GM18505 (cell line): ENCODE measurements around the gene CYBC1.

Source experiments
- ATAC-seq: cut with Tn5 transposase; IDR thresholded peaks from one replicate; pipeline ENCODE4 v1.9.1; 2021; ENCODE audit not compliant: unreplicated experiment
- POLR2A ChIP-seq: IDR thresholded peaks from 4 replicates; pipeline ENCODE4 v1.6.1; 2011; ENCODE audit warnings: borderline replicate concordance; ENCODE audit not compliant: insufficient read depth, insufficient read length; ENCODE audit errors: extremely low read depth

The CYBC1 gene

DNA sequence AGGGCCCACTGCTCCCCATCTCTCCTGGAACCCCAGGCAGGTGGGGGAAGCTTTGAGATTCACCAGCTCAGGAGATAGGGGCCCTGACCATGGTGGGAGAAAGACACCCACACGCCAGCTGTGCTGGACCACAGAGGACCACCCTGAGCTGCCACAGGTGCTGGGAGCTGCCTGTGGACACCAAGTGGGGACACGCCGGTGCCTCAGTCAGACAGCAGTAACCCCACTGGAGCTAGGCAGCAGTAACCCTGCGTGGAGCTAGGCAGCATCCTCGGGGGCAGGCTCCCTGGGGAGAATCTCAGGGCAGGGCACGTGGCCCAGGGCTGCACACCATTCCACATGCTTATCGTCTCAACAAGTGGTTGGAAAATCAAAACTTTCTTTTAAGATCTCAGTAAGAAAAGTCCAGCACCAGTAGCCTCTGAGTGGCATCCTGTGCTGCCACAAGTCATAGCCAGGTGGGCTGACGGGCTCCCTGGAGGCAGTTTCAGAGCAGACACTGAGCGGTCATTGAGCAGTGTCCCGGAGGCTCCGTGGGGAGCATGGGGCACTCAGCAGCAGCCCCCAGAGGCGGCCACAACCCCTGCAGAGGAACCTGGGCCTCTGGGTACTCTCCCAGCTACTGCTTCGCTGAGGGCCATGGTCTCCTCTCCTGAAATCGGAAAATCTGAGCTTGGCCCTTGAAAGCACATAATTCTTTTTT, 40.4 kb downstream of the CYBC1 start:
- no peak for TF ChIP-seq POLR2A
- no peak for ATAC-seq

DNA sequence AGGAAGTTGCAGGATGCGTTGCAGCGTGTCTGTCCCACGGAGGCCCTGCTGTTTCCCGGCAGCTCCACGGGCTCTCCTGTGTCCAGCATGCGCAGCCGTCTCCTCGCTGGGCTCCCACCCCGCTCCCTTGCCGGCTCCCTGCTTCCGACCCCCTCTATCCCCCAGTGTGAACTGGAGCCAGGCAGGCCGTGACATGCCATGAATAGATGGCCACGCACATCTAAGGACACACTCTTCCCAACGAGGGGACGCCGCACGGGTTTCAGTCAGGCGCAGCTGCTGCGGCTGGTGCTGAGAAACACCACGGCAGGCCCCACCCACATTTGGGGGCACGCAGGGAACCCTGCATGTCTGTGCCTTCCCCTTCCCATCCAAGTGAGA, 41.6 kb downstream of the CYBC1 start:
- TF ChIP-seq POLR2A = no peak

DNA sequence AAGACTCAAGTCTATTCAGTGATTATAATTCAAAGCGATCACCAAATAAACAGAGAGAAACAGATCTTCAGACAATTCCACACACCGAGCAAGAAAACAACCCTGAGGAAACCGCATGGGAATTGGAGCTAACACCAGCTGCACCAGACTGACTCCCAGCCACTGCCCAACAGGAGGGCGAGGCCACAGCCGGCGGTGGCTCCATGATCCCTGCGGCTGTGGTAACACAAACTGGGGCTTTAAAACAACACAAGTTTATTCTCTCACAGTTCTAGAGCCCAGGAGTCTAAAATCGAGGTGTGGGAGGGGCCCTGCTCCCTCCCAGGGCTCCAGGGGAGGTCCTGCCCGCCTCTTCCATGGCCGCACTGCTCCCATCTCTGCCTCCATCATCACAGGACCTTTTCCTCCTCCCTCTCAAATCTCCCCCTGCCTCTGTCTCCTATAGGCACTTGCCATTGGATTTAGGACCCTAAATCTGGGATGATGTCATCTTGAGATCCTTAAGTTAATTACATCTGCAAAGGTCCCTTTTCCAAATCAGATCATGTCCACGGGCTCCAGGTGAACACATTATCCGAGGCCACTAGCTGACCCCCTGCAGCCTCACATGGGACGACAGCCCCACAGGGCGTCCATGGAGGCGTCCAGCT, 42.1 kb downstream of the CYBC1 start:
- TF ChIP-seq POLR2A = no peak
- ATAC-seq = no peak

More for the DNA sequence above, 41.6 kb downstream of the CYBC1 start:
- no peak for ATAC-seq

DNA sequence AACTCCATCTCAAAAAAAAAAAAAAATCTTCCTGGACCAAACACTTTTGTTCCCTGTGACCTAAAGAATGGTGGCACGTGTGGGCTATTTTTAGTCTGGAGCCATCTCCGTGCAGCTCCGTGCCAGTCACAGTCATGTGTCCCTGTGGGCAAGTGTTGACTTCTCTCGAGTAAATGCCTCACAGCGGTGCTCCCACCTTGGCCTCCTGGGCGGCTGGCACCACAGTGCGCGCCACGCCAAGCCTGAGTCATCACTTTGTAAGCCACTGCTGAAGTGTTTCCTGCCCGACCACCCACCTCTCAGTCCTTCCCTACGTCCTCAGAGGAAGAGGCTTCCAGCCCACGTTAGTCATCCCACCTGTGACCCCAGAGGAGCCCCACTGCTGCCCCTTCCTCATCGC, 43.3 kb downstream of the CYBC1 start:
- no peak for ATAC-seq
- TF ChIP-seq POLR2A = no peak

DNA sequence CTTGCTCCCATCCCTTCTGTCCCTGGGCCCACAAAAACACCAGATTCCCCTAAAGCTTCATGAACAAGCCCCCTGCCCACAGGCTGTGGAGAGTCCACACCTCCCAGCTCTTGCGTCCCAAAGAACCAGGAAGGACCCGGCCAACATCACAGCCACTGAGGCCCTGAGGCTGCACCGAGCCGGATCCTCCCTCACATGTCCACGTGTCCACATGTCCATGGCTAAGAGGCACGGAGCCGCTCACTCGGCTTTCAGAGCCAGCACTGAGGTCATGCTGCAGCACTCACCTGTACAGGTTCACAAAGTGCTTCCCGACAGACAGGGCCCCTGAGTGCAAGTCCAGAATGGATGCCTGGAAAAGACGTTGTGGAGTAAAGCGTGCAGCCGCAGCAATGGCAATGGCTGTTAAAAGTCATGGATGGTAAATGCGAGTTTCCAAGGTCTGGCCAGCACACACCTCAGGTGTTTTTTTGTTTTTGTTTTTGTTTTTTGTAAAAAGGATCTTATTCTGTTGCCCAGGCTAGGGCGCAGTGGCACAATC, 44.4 kb downstream of the CYBC1 start:
- no peak for TF ChIP-seq POLR2A
- ATAC-seq = no peak

DNA sequence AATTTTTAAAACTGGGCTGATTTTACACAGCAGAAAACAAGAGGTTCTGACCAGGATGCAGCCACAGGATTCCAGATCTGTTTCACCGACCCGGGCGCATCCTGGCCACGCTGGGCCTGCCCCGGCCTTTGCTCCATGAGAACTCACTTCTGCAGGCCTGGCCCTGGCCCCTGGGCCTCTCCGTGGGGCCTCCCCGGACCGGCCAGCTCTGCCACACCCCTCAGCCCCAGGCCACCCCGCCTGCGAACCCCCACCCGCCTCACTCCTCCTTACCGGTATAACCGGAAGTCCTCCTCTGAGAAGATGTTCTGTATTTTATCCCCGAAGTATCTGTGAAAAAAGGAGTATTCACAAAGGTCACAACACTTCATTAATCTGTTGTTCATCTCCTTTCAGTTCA, 45.5 kb downstream of the CYBC1 start:
- TF ChIP-seq POLR2A = no peak
- no peak for ATAC-seq

DNA sequence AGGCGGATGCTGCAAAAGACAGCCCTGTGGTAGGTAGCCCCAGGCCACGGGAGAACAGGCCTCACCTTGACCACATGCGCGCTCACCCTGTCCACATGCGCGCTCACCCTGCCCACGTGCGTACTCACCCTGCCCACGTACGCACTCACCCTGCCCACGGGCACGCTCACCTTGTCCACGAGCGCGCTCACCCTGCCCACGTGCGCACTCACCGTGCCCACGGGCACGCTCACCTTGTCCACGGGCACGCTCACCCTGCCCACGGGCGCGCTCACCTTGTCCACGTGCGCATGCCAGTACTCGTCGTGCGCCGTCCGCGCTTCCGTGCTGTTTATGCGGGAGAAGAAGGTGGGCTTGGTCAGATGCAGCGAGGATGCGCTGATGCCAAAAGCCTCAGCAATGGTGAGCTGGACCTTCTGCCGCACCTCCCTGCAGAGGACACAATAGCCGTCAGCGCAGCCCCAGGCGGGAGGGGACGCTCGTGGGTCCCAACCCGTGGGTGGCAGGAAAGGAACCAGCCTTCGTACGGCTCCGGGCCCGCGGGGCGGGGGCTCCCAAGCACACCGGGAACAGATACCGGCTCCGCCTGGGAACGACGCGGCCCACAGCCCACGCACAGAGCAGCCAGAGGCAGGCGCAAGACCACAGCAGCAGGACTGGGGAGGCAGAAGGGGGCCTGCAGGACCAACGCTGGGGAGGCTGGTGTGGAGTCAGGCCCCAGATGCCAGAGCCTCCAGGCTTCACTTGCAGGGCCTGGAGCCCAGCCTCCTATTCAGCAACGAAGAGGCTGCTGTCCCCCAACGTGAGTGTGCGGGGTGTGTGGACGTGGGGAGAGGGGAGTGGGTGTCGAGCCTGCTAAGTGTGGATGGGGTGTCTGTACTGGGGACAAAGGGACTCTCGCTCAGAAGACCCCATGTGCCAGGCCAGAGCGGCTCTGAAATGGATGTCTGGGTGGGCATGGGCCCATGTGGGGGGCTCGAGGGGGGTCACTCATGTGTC, 46.6 kb downstream of the CYBC1 start:
- TF ChIP-seq POLR2A = no peak
- no peak for ATAC-seq

DNA sequence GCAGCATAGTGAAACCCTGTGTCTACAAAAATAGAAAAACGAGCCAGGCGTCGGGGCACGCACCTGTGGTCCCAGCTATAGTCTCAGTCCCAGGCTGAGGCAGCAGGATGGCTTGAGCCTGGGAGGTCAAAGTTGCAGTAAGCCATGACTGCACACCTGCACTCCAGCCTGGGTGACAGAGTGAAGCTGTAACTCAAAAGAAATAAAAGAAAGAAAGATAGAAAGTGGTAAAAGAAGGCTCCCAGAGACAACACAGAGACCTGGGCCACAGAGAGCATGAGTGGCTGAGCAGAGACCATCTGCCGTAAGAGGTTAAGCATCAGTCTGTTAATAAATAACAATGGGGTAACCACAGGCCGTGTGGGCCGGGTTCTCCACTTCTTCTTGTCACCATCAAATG, 47.7 kb downstream of the CYBC1 start:
- no peak for ATAC-seq
- no peak for TF ChIP-seq POLR2A

DNA sequence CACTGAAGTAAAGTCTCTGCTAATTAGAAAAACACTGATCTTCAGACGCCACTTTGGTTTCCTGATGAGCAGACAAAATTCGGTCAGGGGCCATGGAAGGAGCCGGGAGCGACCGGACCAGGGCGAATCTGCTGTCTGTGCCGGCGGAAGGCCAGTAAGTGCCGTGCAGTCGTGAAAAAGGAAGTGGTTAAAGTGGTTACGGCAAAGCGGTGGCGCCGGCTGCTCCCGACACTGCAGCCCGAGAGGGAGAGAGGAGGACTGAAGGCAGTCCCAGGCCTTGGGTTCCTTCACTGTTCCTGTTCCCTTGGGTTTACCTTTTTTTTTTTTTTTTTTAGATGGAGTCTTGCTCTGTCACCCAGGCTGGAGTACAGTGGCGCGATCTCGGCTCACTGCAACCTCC, 49.7 kb downstream of the CYBC1 start:
- no peak for TF ChIP-seq POLR2A
- no peak for ATAC-seq

DNA sequence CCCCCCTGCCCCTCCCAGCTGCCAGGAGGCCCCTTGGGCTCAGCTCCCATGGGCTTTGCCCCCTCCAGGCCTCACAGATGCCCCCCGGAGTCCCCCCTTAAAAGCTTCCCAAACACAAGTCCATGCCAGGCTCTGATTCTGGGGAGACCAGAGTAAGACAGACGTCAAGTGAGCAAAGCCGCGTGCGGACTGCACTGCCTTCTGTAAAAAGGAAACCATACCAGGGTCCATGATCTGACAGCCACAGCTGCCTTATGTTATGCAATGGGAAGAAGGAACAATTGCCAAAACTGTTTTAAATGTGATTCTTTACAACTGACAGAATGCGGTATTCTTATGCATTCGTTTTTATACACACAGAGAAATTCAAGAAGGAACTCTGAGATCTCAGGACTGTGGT, 50.3 kb downstream of the CYBC1 start:
- TF ChIP-seq POLR2A = no peak

DNA sequence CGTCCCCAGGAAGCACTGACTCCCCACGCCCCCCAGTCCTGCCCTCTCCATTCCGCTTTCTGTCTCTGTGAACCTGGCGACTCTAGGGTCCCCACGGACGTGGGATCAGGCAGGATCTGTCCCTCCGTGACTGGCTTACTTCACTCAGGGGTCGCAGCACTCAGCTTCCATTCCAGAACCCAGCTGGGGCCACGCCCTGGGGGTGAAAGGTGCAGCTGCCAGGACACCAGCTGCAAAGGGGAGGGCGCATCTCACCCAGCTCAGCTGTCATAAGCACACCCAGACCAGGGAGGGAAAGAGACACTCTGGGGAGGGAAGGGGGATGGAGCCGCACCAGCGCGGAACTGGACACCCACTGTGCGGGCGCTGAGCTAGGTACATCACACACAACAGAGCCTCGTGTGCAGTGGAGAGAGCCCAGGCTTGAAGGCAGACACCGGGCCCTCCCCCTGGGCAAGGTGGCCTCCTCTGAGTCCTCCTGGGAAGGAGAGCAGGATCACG, 50.9 kb downstream of the CYBC1 start:
- no peak for ATAC-seq
- no peak for TF ChIP-seq POLR2A

More for the DNA sequence above, 50.3 kb downstream of the CYBC1 start:
- ATAC-seq = no peak

DNA sequence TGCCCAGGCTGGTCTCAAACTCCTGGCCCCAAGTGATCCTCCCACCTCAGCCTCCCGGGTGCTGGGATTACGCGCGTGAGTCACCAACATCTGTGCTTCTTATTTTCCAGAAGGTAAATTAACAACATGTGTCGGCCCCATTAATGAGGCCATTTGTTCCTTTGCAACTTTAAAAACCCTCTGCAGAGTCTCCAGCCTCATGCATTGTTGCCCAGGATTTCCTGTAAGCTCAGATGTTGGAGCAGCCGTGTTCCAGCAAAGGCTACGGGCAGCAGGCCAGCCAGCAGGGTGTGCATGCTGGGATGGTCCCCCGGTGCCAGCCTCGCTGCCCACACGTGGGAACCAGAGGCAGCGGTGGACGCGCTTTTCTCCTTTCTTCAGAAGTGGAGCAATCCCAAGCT, 51.5 kb downstream of the CYBC1 start:
- no peak for TF ChIP-seq POLR2A
- no peak for ATAC-seq

DNA sequence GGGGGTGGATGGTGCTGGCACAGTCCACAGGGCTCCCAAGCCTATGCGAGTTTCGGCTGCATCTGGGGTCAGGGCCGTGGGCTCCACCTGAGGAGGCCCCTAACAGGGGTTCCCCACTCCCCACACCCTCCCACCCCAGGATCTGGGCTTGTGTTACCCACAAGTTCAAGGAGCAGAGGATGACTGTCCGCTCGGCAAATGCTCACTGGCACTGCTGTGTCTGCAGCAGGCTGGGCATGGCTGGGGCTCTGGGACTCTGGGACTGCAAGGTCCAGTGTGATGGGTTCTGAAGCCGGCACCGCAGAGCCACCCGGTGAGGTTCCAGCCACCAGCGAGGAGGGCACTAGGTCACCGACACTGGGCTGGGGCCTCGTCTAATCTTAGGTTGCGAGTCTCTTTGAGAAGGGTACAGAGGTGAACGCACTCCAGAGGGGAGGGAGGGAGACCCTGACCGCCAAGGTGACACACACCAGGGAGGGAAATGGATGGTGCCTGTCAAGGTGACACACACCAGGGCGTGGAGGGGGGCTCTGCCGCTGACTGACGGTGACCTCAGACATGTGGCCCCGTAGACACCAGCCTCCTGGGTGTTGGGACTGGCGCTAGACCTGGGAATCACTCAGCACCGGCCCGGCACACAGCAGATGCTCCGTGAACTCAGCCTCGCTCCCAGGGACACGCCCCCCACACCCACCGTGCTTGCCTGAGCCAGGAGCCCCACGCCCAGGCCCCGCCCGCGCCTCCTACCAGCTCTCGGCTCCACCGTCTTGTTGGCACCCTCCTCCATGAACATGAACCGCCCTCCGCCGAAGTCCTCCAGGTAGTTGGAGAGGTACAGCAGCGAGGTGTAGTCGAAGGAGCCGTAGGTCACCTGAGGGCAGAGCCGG, 52.9 kb downstream of the CYBC1 start:
- no peak for ATAC-seq

More for the DNA sequence above, 52.9 kb downstream of the CYBC1 start:
- TF ChIP-seq POLR2A = no peak
